ENCODE data around the gene PNPLA5.
A peak's percentile ranks its signal among the peaks of the same experiment; 100 is the strongest.
"Not testable (repeated sequence)": the region's sequence is repeated elsewhere in the genome, so short reads cannot be mapped to it uniquely, and the experiment has no call there.

The PNPLA5 gene

GRCh38 chr22:43891360-43892182 lies at the start of gene PNPLA5:
TSS of gene PNPLA5 (minus strand) at chr22:43892013. CDS start at chr22:43891880, 133 bp downstream.
- peak in 1 of 2 donors; percentile 16 for DNase-seq (ENCODE audit: low read depth in 2 of 2)

GRCh38 chr22:43941449-43941848 lies 49.6 kb upstream of the PNPLA5 start:
- DNase-seq (ENCODE audit: low read depth in 2 of 2): no peak

GRCh38 chr22:43931771-43932170 lies 40.0 kb upstream of the PNPLA5 start:
- DNase-seq (ENCODE audit: low read depth in 2 of 2): no peak

- DNase-seq (ENCODE audit: low read depth in 2 of 2): no peak
Observed at GRCh38 chr22:43928908-43929307, 37.1 kb upstream of the PNPLA5 start.

- DNase-seq (ENCODE audit: low read depth in 2 of 2): no peak
Observed at GRCh38 chr22:43928468-43928867, 36.7 kb upstream of the PNPLA5 start.

GRCh38 chr22:43926349-43926710 lies 34.5 kb upstream of the PNPLA5 start:
- no peak for DNase-seq (ENCODE audit: low read depth in 2 of 2)

- DNase-seq (ENCODE audit: low read depth in 2 of 2): no peak
Observed at GRCh38 chr22:43925433-43926348, 33.9 kb upstream of the PNPLA5 start.

- no peak for DNase-seq (ENCODE audit: low read depth in 2 of 2)
Observed at GRCh38 chr22:43924877-43925276, 33.1 kb upstream of the PNPLA5 start.

GRCh38 chr22:43923631-43924464 lies 32.0 kb upstream of the PNPLA5 start, which contains the start of gene PNPLA3:
TSS of gene PNPLA3 (plus strand) at chr22:43923805. CDS start at chr22:43923912, 107 bp downstream.
- DNase-seq (ENCODE audit: low read depth in 2 of 2): peak; percentile 59 to 67

GRCh38 chr22:43923191-43923590 lies 31.4 kb upstream of the PNPLA5 start:
- no peak for DNase-seq (ENCODE audit: low read depth in 2 of 2)

GRCh38 chr22:43922123-43922522 lies 30.3 kb upstream of the PNPLA5 start:
- DNase-seq (ENCODE audit: low read depth in 2 of 2): no peak

GRCh38 chr22:43921370-43921769 lies 29.6 kb upstream of the PNPLA5 start:
- DNase-seq (ENCODE audit: low read depth in 2 of 2): no peak

- DNase-seq (ENCODE audit: low read depth in 2 of 2): no peak
Observed at GRCh38 chr22:43919106-43919973, 27.5 kb upstream of the PNPLA5 start.

GRCh38 chr22:43917521-43917920 lies 25.7 kb upstream of the PNPLA5 start:
- no peak for DNase-seq (ENCODE audit: low read depth in 2 of 2)

GRCh38 chr22:43911351-43911750 lies 19.5 kb upstream of the PNPLA5 start:
- no peak for DNase-seq (ENCODE audit: low read depth in 2 of 2)

- no peak for DNase-seq (ENCODE audit: low read depth in 2 of 2)
Observed at GRCh38 chr22:43910178-43910695, 18.4 kb upstream of the PNPLA5 start.

GRCh38 chr22:43909708-43910107 lies 17.9 kb upstream of the PNPLA5 start:
- no peak for DNase-seq (ENCODE audit: low read depth in 2 of 2)

- DNase-seq (ENCODE audit: low read depth in 2 of 2): no peak
Observed at GRCh38 chr22:43905681-43906080, 13.9 kb upstream of the PNPLA5 start.

- DNase-seq (ENCODE audit: low read depth in 2 of 2): not testable (repeated sequence)
Observed at GRCh38 chr22:43904412-43904811, 12.6 kb upstream of the PNPLA5 start.

- not testable (repeated sequence) for DNase-seq (ENCODE audit: low read depth in 2 of 2)
Observed at GRCh38 chr22:43903033-43903432, 11.2 kb upstream of the PNPLA5 start.
